ENCODE results near the gene UNC5B.
A peak's percentile ranks its signal among the peaks of the same experiment; 100 is the strongest.

The UNC5B gene

DNA sequence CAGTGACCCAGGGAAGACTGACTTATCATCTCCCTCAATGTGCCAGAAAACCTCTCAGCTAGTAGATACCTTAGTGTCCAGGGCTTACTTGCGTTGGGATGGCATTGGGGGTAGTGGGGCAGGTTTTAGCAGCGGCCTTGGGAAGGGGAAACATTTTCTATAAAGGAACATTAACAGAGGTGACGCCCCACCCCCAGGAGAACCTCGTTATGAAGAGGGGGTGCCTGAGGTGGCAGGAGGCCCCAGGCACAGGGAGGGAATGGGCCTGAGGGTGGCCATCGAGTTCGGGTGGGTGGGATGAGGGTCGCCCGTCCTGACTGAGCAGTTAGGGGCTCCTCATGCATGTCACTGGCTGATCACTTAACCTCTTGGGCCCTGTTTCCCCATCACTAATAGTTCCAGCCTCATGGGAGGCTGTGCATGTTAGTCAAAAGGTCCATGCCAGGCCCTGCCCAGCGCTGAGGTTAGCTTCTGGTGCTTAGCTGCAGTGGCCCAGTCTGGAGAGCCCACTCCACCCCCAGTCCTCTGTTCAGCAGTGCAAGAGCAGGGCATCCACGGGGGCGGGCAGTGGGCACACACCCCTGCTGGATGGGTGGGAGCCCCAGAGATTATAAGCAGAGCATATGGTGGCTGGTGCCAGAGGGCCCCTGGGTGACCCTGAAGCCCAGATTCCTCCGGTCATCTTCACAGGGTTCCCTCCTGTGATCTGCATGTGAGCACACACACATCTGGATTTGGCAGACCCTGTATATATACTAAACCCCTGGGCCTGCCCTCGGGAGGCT is 27.0 kb downstream of the UNC5B start:
- no peak overlapping the region for H3K4me3 ChIP-seq (replicated peaks; ENCODE audit: low read depth, low read length)
- DNase-seq (ENCODE audit: extremely low read depth, low read depth) = no peak
- no peak for TF ChIP-seq CTCF (IDR thresholded peaks at IDR 0.05; ENCODE audit: low read depth, low read length, missing control alignments)

DNA sequence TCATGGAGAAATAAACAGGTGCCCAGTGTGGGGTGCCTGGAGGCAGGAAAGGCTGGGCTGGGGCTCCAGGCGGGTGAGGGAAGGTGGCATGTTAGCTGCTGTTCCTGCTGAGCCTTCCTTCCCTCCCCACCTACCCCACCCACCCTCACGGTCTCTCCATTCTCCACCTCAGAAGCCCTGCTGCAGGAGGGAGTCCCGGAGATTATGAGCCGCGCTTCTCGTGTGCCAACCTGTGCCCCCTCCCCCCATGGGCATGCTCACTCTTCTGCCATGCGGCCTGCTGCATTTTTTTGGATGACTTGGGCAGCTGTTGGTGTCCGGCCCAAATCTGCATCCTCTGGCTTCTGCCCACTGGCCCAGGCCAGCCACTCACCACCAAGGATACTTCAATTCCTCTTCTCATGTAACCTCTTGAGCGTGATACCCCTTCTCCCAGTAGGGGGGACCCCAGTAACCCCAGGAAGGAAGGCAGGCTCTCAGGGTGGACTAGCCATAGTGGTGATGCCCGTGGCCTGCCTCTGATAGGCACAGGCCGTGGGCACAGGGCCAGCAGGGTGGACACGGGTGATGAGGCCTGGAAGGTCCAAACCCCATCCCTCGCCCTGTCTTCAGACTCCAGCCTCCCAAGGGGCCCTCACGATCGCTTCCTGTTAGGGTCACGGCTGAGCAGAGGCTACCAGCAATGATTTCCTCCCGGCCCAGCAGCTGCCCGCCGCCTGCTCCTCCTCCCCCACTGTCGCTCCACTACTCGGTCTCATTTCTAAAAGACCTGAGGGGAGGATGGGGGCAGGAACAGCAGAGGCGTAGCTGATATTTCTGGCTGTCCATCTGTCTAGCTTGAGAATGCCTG is 27.8 kb downstream of the UNC5B start:
- H3K4me3 ChIP-seq (replicated peaks; ENCODE audit: low read depth, low read length) = no peak overlapping the region
- no peak for TF ChIP-seq CTCF (IDR thresholded peaks at IDR 0.05; ENCODE audit: low read depth, low read length, missing control alignments)
- no peak for DNase-seq (ENCODE audit: extremely low read depth, low read depth)

GRCh38 chr10:71241114-71241829 is 28.9 kb downstream of the UNC5B start:
- peak; percentile 64 for DNase-seq (ENCODE audit: extremely low read depth, low read depth)
- H3K4me3 ChIP-seq (replicated peaks; ENCODE audit: low read depth, low read length) = no peak overlapping the region
- no peak for TF ChIP-seq CTCF (IDR thresholded peaks at IDR 0.05; ENCODE audit: low read depth, low read length, missing control alignments)

DNA sequence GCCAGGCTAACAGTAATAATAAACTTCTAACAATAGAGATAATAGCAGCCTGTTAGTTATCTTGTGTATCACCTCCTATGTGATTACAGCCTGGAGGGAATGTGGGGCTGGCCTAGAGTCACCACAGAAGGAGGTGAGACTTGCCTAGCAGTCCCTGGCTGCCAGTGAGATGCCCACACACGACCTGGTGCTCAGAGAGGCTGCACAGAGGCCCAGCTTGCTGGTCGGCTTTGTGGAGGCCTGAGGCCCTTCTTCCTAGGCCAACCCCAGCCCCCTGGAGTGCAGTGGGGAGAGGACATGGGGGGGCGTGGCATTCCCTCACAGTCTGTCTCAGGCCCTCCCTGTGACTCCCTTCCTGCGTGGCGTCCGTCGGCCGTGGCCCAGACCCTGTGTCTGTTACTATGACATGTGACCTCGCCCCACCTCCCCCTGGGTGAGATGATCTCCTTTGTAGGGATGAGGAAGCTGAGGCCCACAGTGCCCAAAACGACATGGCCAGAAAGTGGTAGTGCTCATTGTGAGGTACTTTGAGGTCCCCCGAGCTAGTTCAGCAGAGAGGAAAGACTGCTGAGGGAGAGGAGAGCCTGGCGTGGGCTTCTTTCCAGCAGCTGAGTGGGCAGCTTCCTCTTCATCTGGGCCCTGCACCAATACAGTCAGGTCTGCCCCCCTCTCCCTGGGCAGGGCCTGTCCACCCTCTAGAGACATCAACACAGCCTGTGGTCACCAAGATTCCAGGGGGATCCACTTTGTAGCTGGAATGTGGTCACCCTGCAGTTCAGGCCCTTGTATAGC is 29.7 kb downstream of the UNC5B start:
- TF ChIP-seq CTCF (IDR thresholded peaks at IDR 0.05; ENCODE audit: low read depth, low read length, missing control alignments) = no peak
- H3K4me3 ChIP-seq (replicated peaks; ENCODE audit: low read depth, low read length) = no peak overlapping the region
- DNase-seq (ENCODE audit: extremely low read depth, low read depth) = no peak

GRCh38 chr10:71242622-71243009 is 30.2 kb downstream of the UNC5B start:
- no peak for DNase-seq (ENCODE audit: extremely low read depth, low read depth)
- H3K4me3 ChIP-seq (replicated peaks; ENCODE audit: low read depth, low read length) = no peak overlapping the region
- peak; percentile 2 for TF ChIP-seq CTCF (IDR thresholded peaks at IDR 0.05; ENCODE audit: low read depth, low read length, missing control alignments)

Data from HFF-Myc (cell line).